GM23248 (cell line): ENCODE results near the gene SFXN2.

Experiments
- EZH2 ChIP-seq: fragments of 200-600 bp; sonication (generic); IDR thresholded peaks from 2 replicates; pipeline ENCODE4 v1.6.1; 2018; ENCODE audit warnings: antibody characterized with exemption, mild to moderate bottlenecking; ENCODE audit not compliant: insufficient read depth, poor library complexity, severe bottlenecking
- EZH2phosphoT487 ChIP-seq: fragments of 200-600 bp; sonication (generic); IDR thresholded peaks from 2 replicates; pipeline ENCODE4 v1.6.1; 2018; ENCODE audit warnings: antibody characterized with exemption, moderate library complexity, mild to moderate bottlenecking, low read depth; ENCODE audit not compliant: insufficient read depth

DNA sequence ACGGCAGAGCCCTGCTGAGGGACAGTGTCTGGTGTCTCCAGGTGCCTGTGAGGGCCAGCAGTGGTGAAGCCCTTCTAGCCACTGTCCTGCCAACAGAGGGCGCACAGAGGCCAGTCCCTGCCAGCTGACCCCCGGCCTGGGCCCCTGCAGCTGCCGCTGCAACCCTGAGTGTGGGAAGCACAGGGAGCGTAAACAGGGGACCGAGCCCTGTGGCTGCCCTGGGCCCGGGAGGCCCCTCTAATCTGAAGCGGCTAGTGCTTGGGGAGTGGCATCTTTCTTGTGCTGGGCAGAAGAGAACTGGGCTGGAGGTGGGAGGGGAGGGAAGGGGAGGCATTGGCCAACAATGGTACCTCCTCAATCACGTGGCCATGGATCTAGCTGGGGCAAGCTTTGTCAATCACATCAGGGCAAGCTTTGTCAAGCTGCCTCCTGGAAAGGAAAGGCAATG lies 35.6 kb upstream of the SFXN2 start:
- TF ChIP-seq EZH2: no peak
- TF ChIP-seq EZH2phosphoT487: no peak
